H1 (cell line): ENCODE results near the gene COCH. TPM values are rescaled to one million over a fixed set of nuclear protein-coding genes. Genes with fewer than 3 reads are reported as not detected.

ENCODE experiments used
- CTCF ChIA-PET: fragments of 300-600 bp; sonication (Branson Sonifier 250); formaldehyde crosslinking; loops from one replicate; lab custom pipeline; 2021; ENCODE audit not compliant: partially characterized antibody; lab: Charles Lee
- POLR2A ChIA-PET: fragments of 300-600 bp; sonication (Branson Sonifier 250); formaldehyde crosslinking; loops from one replicate; lab custom pipeline; 2021; ENCODE audit warnings: inconsistent platforms; ENCODE audit not compliant: partially characterized antibody; lab: Charles Lee
- DNase-seq, 2 experiments: peaks; one replicate each; pipeline versions ENCODE4 v3.0.0 to v3.0.0-alpha.2; 2010 to 2022; ENCODE audit warnings: low spot score in 2 of 2, low read depth in 1 of 2, mixed read lengths in 1 of 2
- FAIRE-seq: peaks from 2 replicates; lab custom pipeline; 2011; peaks lifted over from hg19 to GRCh38; lab: Jason Lieb, UNC
- H2AFZ ChIP-seq: 2 replicates; pipeline ENCODE4 v1.8.1; 2012; ENCODE audit warnings: low read length, inconsistent platforms
- H2AK5ac ChIP-seq: 2 replicates; pipeline ENCODE4 v1.6.1; 2013; ENCODE audit warnings: low read depth, low read length
- H2BK120ac ChIP-seq: replicated peaks from 2 replicates; pipeline ENCODE3; 2013; ENCODE audit warnings: low read depth, low read length, inconsistent platforms
- H2BK12ac ChIP-seq: 2 replicates; pipeline ENCODE4 v1.6.1; 2013; ENCODE audit warnings: low read depth, low read length
- H2BK15ac ChIP-seq: 2 replicates; pipeline ENCODE4 v1.6.1; 2013; ENCODE audit warnings: low read length
- H2BK20ac ChIP-seq: 2 replicates; pipeline ENCODE4 v1.6.1; 2013; ENCODE audit warnings: low read length
- H2BK5ac ChIP-seq: 2 replicates; pipeline ENCODE4 v1.6.1; 2013; ENCODE audit warnings: low read depth, low read length
- H3K14ac ChIP-seq: 2 replicates; pipeline ENCODE4 v1.6.1; 2013; ENCODE audit warnings: inconsistent platforms; ENCODE audit not compliant: insufficient read length
- H3K18ac ChIP-seq: 2 replicates; pipeline ENCODE4 v1.6.1; 2013; ENCODE audit warnings: low read length; ENCODE audit errors: extremely low read depth
- H3K23ac ChIP-seq: 2 replicates; pipeline ENCODE4 v1.6.1; 2013; ENCODE audit warnings: inconsistent platforms; ENCODE audit not compliant: insufficient read length
- H3K23me2 ChIP-seq: 2 replicates; pipeline ENCODE4 v1.6.1; 2013; ENCODE audit warnings: low read depth, low read length
- H3K27ac ChIP-seq: 2 replicates; pipeline ENCODE4 v1.6.1; 2011; ENCODE audit warnings: low read depth, low read length, inconsistent platforms
- H3K27me3 ChIP-seq, 4 experiments: replicated peaks in 1 of 4; 1 replicate in 1 of 4; 2 replicates in 3 of 4; pipeline versions ENCODE4 v1.6.1 to v1.8.1; 2011 to 2013; ENCODE audit warnings: low read length in 3 of 4, mild to moderate bottlenecking in 3 of 4, inconsistent platforms in 2 of 4, mixed read lengths in 2 of 4, moderate library complexity in 1 of 4; ENCODE audit not compliant: control insufficient read depth in 3 of 4, insufficient read depth in 3 of 4; ENCODE audit errors: extremely low read depth in 1 of 4
- H3K36me3 ChIP-seq, 4 experiments: 2 replicates each; pipeline versions ENCODE4 v1.6.1 to v1.8.1; 2011 to 2013; ENCODE audit warnings: mild to moderate bottlenecking in 4 of 4, low read length in 3 of 4, moderate library complexity in 2 of 4, control low read depth in 1 of 4, inconsistent platforms in 1 of 4; ENCODE audit not compliant: insufficient read depth in 4 of 4, control insufficient read depth in 2 of 4
- H3K4ac ChIP-seq: replicated peaks from 2 replicates; pipeline ENCODE3; 2013; ENCODE audit warnings: low read length, low read depth, mixed read lengths, inconsistent platforms; ENCODE audit not compliant: insufficient read length
- H3K4me1 ChIP-seq, 4 experiments: replicated peaks in 1 of 4; 1 replicate in 1 of 4; 2 replicates in 3 of 4; pipeline versions ENCODE4 v1.6.1 to v1.8.1; 2011 to 2013; ENCODE audit warnings: low read length in 3 of 4, inconsistent platforms in 2 of 4, mixed read lengths in 1 of 4; ENCODE audit not compliant: insufficient read depth in 4 of 4, control insufficient read depth in 3 of 4
- H3K4me2 ChIP-seq, 2 experiments: 2 replicates each; pipeline versions ENCODE4 v1.6.1 to v1.8.1; 2011 to 2013; ENCODE audit warnings: low read depth in 2 of 2, low read length in 2 of 2, control low read depth in 1 of 2, inconsistent platforms in 1 of 2, mild to moderate bottlenecking in 1 of 2; ENCODE audit not compliant: insufficient read depth in 1 of 2
- H3K4me3 ChIP-seq, 4 experiments: fragments of 200-600, 300-600 bp in 1 of 4; sonication (generic), shearing (Covaris generic), sonication (Bioruptor Twin) in 1 of 4; 2 replicates each; pipeline versions ENCODE4 v1.5.1 to v1.8.1; 2011 to 2016; ENCODE audit warnings: low read length in 4 of 4, low read depth in 3 of 4, control low read depth in 2 of 4, inconsistent platforms in 2 of 4, mild to moderate bottlenecking in 2 of 4, mixed read lengths in 1 of 4, moderate library complexity in 1 of 4; ENCODE audit not compliant: insufficient read depth in 2 of 4; ENCODE audit errors: extremely low read depth in 1 of 4
- H3K56ac ChIP-seq: replicated peaks from 2 replicates; pipeline ENCODE3; 2013; ENCODE audit warnings: low read depth, mild to moderate bottlenecking, mixed read lengths, low read length, inconsistent platforms; ENCODE audit not compliant: insufficient read length
- H3K79me1 ChIP-seq: 2 replicates; pipeline ENCODE4 v1.6.1; 2013; ENCODE audit warnings: low read depth, low read length, control low read depth
- H3K79me2 ChIP-seq, 2 experiments: 2 replicates each; pipeline versions ENCODE4 v1.6.1 to v1.8.1; 2012 to 2013; ENCODE audit warnings: low read length in 2 of 2, mild to moderate bottlenecking in 2 of 2, inconsistent platforms in 1 of 2; ENCODE audit not compliant: insufficient read depth in 2 of 2, control insufficient read depth in 1 of 2
- H3K9ac ChIP-seq, 4 experiments: replicated peaks in 1 of 4; 1 replicate in 1 of 4; 2 replicates in 3 of 4; pipeline versions ENCODE4 v1.6.1 to v1.8.1; 2011 to 2013; ENCODE audit warnings: low read depth in 3 of 4, low read length in 3 of 4, control low read depth in 2 of 4, mild to moderate bottlenecking in 2 of 4, moderate library complexity in 2 of 4, inconsistent platforms in 1 of 4; ENCODE audit errors: extremely low read depth in 1 of 4
- H3K9me3 ChIP-seq, 2 experiments: 2 replicates each; pipeline versions ENCODE4 v1.6.1 to v1.8.1; 2012 to 2013; ENCODE audit warnings: mild to moderate bottlenecking in 2 of 2, moderate library complexity in 2 of 2, control low read depth in 1 of 2, inconsistent platforms in 1 of 2, low read depth in 1 of 2, low read length in 1 of 2, mixed read lengths in 1 of 2; ENCODE audit not compliant: insufficient read depth in 2 of 2
- H4K20me1 ChIP-seq, 2 experiments: replicated peaks in 1 of 2; 2 replicates each; pipeline versions ENCODE3 to v1.8.1; 2011 to 2013; ENCODE audit warnings: inconsistent platforms in 2 of 2, low read length in 2 of 2, mild to moderate bottlenecking in 1 of 2; ENCODE audit not compliant: insufficient read depth in 2 of 2, control insufficient read depth in 1 of 2
- H4K5ac ChIP-seq: 2 replicates; pipeline ENCODE4 v1.6.1; 2013; ENCODE audit warnings: low read length, low read depth, mixed read lengths, inconsistent platforms; ENCODE audit not compliant: insufficient read length
- H4K8ac ChIP-seq: 2 replicates; pipeline ENCODE4 v1.8.0; 2013; ENCODE audit warnings: mild to moderate bottlenecking, moderate library complexity, low read length, inconsistent platforms; ENCODE audit not compliant: insufficient read depth; ENCODE audit errors: extremely low read depth
- H4K91ac ChIP-seq: replicated peaks from 2 replicates; pipeline ENCODE3; 2013; ENCODE audit warnings: low read length, mixed read lengths, inconsistent platforms; ENCODE audit not compliant: insufficient read length
- JUN ChIP-seq: IDR thresholded peaks from 2 replicates; pipeline ENCODE4 v1.6.1; 2011; ENCODE audit warnings: low read depth, mild to moderate bottlenecking, improper control_type of control experiment, low read length
- JUND ChIP-seq: IDR thresholded peaks from 2 replicates; pipeline ENCODE4 v1.6.1; 2011; ENCODE audit warnings: mild to moderate bottlenecking, improper control_type of control experiment, low read length
- PHF8 ChIP-seq: fragments of 200-600 bp; sonication (generic); conservative IDR thresholded peaks from 2 replicates; pipeline ENCODE4 v1.7.1; 2012; ENCODE audit warnings: low read depth, mild to moderate bottlenecking, inconsistent platforms, low read length, moderate library complexity
- POLR2A ChIP-seq, 2 experiments: IDR thresholded peaks; 1 replicate in 1 of 2; 2 replicates in 1 of 2; pipeline ENCODE4 v1.6.1; 2011; ENCODE audit warnings: low read depth in 2 of 2, low read length in 2 of 2, mild to moderate bottlenecking in 2 of 2; ENCODE audit errors: control extremely low read depth in 1 of 2
- RNF2 ChIP-seq: fragments of 200-900, 300-1000 bp; sonication (generic); IDR thresholded peaks from 2 replicates; pipeline ENCODE4 v1.7.1; 2016; ENCODE audit warnings: borderline replicate concordance, low read depth, mild to moderate bottlenecking, antibody characterized with exemption, low read length; ENCODE audit not compliant: poor library complexity, severe bottlenecking; ENCODE audit errors: missing control alignments
- TAF1 ChIP-seq: IDR thresholded peaks from 2 replicates; pipeline ENCODE4 v1.6.1; 2011; ENCODE audit warnings: mild to moderate bottlenecking, low read depth, low read length
- ZNF274 ChIP-seq: IDR thresholded peaks from 2 replicates; pipeline ENCODE4 v1.7.0; 2012; ENCODE audit warnings: low read length, borderline replicate concordance; ENCODE audit errors: extremely low read depth
- WGBS, 2 experiments: shearing (Covaris generic) in 1 of 2; methylation state at CpG; one replicate each; pipeline versions ENCODE4 v1.1.6 to v1.1.7; 2013 to 2015; ENCODE audit warnings: low lambda C conversion rate in 2 of 2, mixed read lengths in 2 of 2, inconsistent platforms in 1 of 2, low coverage in 1 of 2, missing lambda C conversion rate in 1 of 2; ENCODE audit not compliant: insufficient replicate concordance in 2 of 2, insufficient coverage in 1 of 2, insufficient read length in 1 of 2; ENCODE audit errors: extremely low coverage in 1 of 2, missing lambda C conversion rate in 1 of 2; 5-methylcytosine and 5-hydroxymethylcytosine counted together
- polyA plus RNA-seq, 7 experiments: library from polyadenylated mRNA; depleted of rRNA in 3 of 7; stranded (reverse) in 5 of 7; unstranded in 2 of 7; fragments of >200 nt in 5 of 7; fragments of 200-250 nt in 2 of 7; gene quantifications; 1 replicate in 5 of 7; 2 replicates in 1 of 7; 4 replicates in 1 of 7; pipeline versions ENCODE4 v1.2.1 to v1.2.3, GENCODE V29; 2011 to 2013; ENCODE audit warnings: missing spikeins in 2 of 7, mixed read lengths in 2 of 7
- total RNA-seq: library from RNA; stranded (reverse); fragmentation: NEBNext Ultra II Directional; extraction: Animal tissue kit (Norgen Biotek cat#: 25700); gene quantifications from 2 replicates; pipeline ENCODE4 v1.2.1, GENCODE V29; 2021

Gene COCH
- total and polyA plus RNA-seq, 2 of the 8 experiments (the other 6 are each of a cell fraction or from before 2014, with no cell fraction given): 12.9 to 30.8 TPM

GRCh38 chr14:30875788-30876053 is 1.4 kb downstream of the COCH start:
- Histone ChIP-seq H4K20me1 (no peaks in the 10 kb centered on the region), H2BK15ac (no peak overlapping the region), H3K36me3 (peaks cover 0 to 14% (median 0%) of the 10 kb centered on the region in 4 experiments; a peak in 2 of 8 replicates), H2BK20ac (no peak overlapping the region), H4K91ac (no peak overlapping the region), H2BK12ac (no peak overlapping the region; the same call in none of the 2 replicates), H2AK5ac (no peak overlapping the region), H2AFZ (peak overlapping the region; percentile 98), H2BK120ac (no peak overlapping the region), H2BK5ac (no peak overlapping the region), H3K4me2 (peak overlapping the region; percentile 89 to 94), H3K4ac (no peak overlapping the region), H3K79me2 (no peaks in the 10 kb centered on the region; a peak in 1 of 4 replicates), H3K4me3 (peak overlapping the region; percentile 36 to 68 (median 56); a peak in 7 of 8 replicates), H4K8ac (no peak overlapping the region), H3K56ac (no peak overlapping the region), H3K23me2 (peaks cover 15% of the 10 kb centered on the region; the same call in 1 of the 2 replicates), H3K27ac (no peak overlapping the region), H3K23ac (no peak overlapping the region), H3K18ac (no peak overlapping the region), H3K4me1 (peaks cover 1 to 20% (median 10%) of the 10 kb centered on the region in 4 experiments; a peak in 6 of 7 replicates), H3K79me1 (no peaks in the 10 kb centered on the region), H3K9me3 (no peaks in the 10 kb centered on the region), H4K5ac (no peak overlapping the region), H3K9ac (peak overlapping the region in 3 of 4 experiments; percentile 54 to 58 (median 56); a peak in 5 of 7 replicates), H3K14ac (no peak overlapping the region), H3K27me3 (peaks cover 14 to 39% (median 32%) of the 10 kb centered on the region in 4 experiments)
- WGBS, 2 experiments: 18% methylated on average over 9 of the region's 9 CpGs; no CpG with 5 or more reads in 1 of the 2 experiments
- no peak for DNase-seq
- no peak for FAIRE-seq
- TF ChIP-seq JUND: no peak
- no peak for TF ChIP-seq RNF2
- TF ChIP-seq TAF1: no peak
- TF ChIP-seq JUN: no peak
- no peak for TF ChIP-seq POLR2A (IDR thresholded peaks at IDR 0.05; ENCODE audit: control extremely low read depth in 1 of 2, low read depth in 2 of 2, low read length in 2 of 2)
- TF ChIP-seq ZNF274: no peak
- TF ChIP-seq PHF8: no peak
- ChIA-PET POLR2A (no interaction called here), CTCF (interaction anchor here (0.6 to 1.2 kb wide), 2 partner anchors 19 to 71 kb away, joined by 3 read pairs; no protein-coding TSS in a partner anchor)
